K562 (cell line): ENCODE results near the gene PAF1. TPM values are rescaled to one million over a fixed set of nuclear protein-coding genes. Genes with fewer than 3 reads are reported as not detected.
A peak's percentile ranks its signal among the peaks of the same experiment; 100 is the strongest.

Experiments used
- CBFB ChIP-seq: sonication (generic); formaldehyde crosslinking; IDR thresholded peaks from 2 replicates; pipeline ENCODE4 v1.4.0; 2020; ENCODE audit warnings: mild to moderate bottlenecking, missing genetic modification reagents
- CHAMP1 ChIP-seq: fragments of 450-650 bp; IDR thresholded peaks from 2 replicates; pipeline ENCODE4 v1.6.1; 2016; ENCODE audit warnings: mild to moderate bottlenecking
- CHD7 ChIP-seq: fragments of 200-600 bp; sonication (generic); IDR thresholded peaks from one replicate; pipeline ENCODE4 v1.6.1; 2012; ENCODE audit warnings: mild to moderate bottlenecking, low read depth, low read length, inconsistent platforms
- CREM ChIP-seq: IDR thresholded peaks from 2 replicates; pipeline ENCODE4 v1.6.1; 2014; ENCODE audit warnings: antibody characterized with exemption, low read depth
- FUS ChIP-seq: fragments of 200-400 bp; formaldehyde crosslinking; optimal IDR thresholded peaks from 2 replicates; pipeline ENCODE3; 2017; ENCODE audit warnings: low read depth, low read length
- GTF2A2 ChIP-seq: IDR thresholded peaks from 2 replicates; pipeline ENCODE4 v1.6.1; 2016; ENCODE audit warnings: mild to moderate bottlenecking, missing genetic modification characterization, missing compliant biosample characterization
- MEF2A ChIP-seq: IDR thresholded peaks from 2 replicates; pipeline ENCODE4 v1.6.1; 2011; ENCODE audit warnings: low read depth, mild to moderate bottlenecking, low read length, moderate library complexity; ENCODE audit not compliant: control insufficient read depth
- NR2F6 ChIP-seq: fragments of 450-650 bp; formaldehyde crosslinking; IDR thresholded peaks from 2 replicates; pipeline ENCODE4 v1.4.0; 2020; ENCODE audit warnings: mild to moderate bottlenecking
- PREB ChIP-seq: sonication (generic); formaldehyde crosslinking; IDR thresholded peaks from 2 replicates; pipeline ENCODE4 v1.8.1; 2023; ENCODE audit warnings: mild to moderate bottlenecking, missing genetic modification reagents
- RFX5 ChIP-seq: IDR thresholded peaks from 2 replicates; pipeline ENCODE4 v1.6.1; 2011; ENCODE audit warnings: low read depth, mild to moderate bottlenecking, improper control_type of control experiment, low read length
- VEZF1 ChIP-seq: fragments of 200-800 bp; sonication (Bioruptor generic); IDR thresholded peaks from 2 replicates; pipeline ENCODE4 v1.6.1; 2017; ENCODE audit warnings: missing genetic modification characterization, missing compliant biosample characterization
- ZBTB1 ChIP-seq: sonication (generic); formaldehyde crosslinking; IDR thresholded peaks from 2 replicates; pipeline ENCODE4 v1.8.1; 2023; ENCODE audit warnings: missing genetic modification reagents, low read depth, mild to moderate bottlenecking, borderline replicate concordance
- polyA plus RNA-seq, 8 experiments: library from polyadenylated mRNA; depleted of rRNA in 4 of 8; stranded (reverse) in 5 of 8; unstranded in 3 of 8; fragments of >200 nt; fragmentation: Nextera tagmentation in 2 of 8; fragmentation: Illumina TruSeq in 1 of 8; extraction: Ambion mirVana in 2 of 8; extraction: Trizol in 1 of 8; gene quantifications; 2 replicates each; pipeline versions ENCODE4 v1.2.1 to v1.2.3, GENCODE V29; 2011 to 2014; ENCODE audit warnings: inconsistent platforms in 1 of 8, missing spikeins in 1 of 8
- total RNA-seq, 7 experiments: library from RNA; depleted of rRNA in 6 of 7; stranded (reverse); fragments of >200 nt in 6 of 7; fragmentation: Illumina TruSeq in 2 of 7; extraction: Trizol in 2 of 7; gene quantifications; 2 replicates each; pipeline versions ENCODE4 v1.2.1 to v1.2.3, GENCODE V29; 2011 to 2021; ENCODE audit warnings: low replicate concordance in 1 of 7

Gene PAF1
- total and polyA plus RNA-seq, 9 of the 15 experiments (the other 6 are each of a cell fraction or from before 2014, with no cell fraction given), result 1.5 to 45.0 (median 33.8) TPM

GRCh38 chr19:39390451-39390750 is 505 bp downstream of the PAF1 start (continued):
- TF ChIP-seq CHD7 (no peak), CREM (peak; percentile 98), GTF2A2 (tag) (no peak), FUS (no peak), RFX5 (no peak), VEZF1 (CRISPR knock-in tag) (peak; percentile 56; the same call in 1 of the 2 replicates), PREB (CRISPR knock-in tag) (no peak), CHAMP1 (no peak), NR2F6 (CRISPR knock-in tag) (no peak), CBFB (CRISPR knock-in tag) (no peak), ZBTB1 (peak; percentile 65; the same call in 1 of the 2 replicates), MEF2A (no peak)
